ENCODE measurements around the gene AVEN.

GRCh38 chr15:33934921-33935320, 104.1 kb downstream of the AVEN start:
- TF ChIP-seq CTCF (IDR thresholded peaks at IDR 0.05; ENCODE audit: low read length) (no peak), EZH2 (optimal IDR thresholded peaks at IDR 0.05; ENCODE audit: low read depth, low read length) (no peak)
